ENCODE data around the gene PDCL2.
A peak's percentile ranks its signal among the peaks of the same experiment; 100 is the strongest.

The PDCL2 gene

GRCh38 chr4:55608591-55608990 is 16.5 kb upstream of the PDCL2 start:
- H3K27me3 ChIP-seq (ENCODE audit: insufficient read depth, poor library complexity, severe bottlenecking), result no peaks in the 10 kb centered on the region
- peaks cover 47% of the 10 kb centered on the region for H3K4me1 ChIP-seq (ENCODE audit: insufficient read depth, poor library complexity, severe bottlenecking)
- no peak overlapping the region for H3K4me3 ChIP-seq (ENCODE audit: severe bottlenecking)
- TF ChIP-seq CTCF (IDR thresholded peaks at IDR 0.05; ENCODE audit: poor library complexity, severe bottlenecking), result no peak
- ATAC-seq (ENCODE audit: low read depth) (no peak), DNase-seq (ENCODE audit: low spot score) (no peak)
- no peaks in the 10 kb centered on the region for H3K36me3 ChIP-seq (ENCODE audit: low read depth)
- no peaks in the 10 kb centered on the region for H3K9me3 ChIP-seq (ENCODE audit: severe bottlenecking)
- peak overlapping the region; percentile 87 for H3K27ac ChIP-seq (ENCODE audit: poor library complexity, severe bottlenecking)

GRCh38 chr4:55604996-55605395 is 13.0 kb upstream of the PDCL2 start:
- Histone ChIP-seq H3K27ac (ENCODE audit: poor library complexity, severe bottlenecking) (no peak overlapping the region), H3K36me3 (ENCODE audit: low read depth) (no peaks in the 10 kb centered on the region), H3K9me3 (ENCODE audit: severe bottlenecking) (no peaks in the 10 kb centered on the region), H3K4me1 (ENCODE audit: insufficient read depth, poor library complexity, severe bottlenecking) (peaks cover 18% of the 10 kb centered on the region), H3K27me3 (ENCODE audit: insufficient read depth, poor library complexity, severe bottlenecking) (no peaks in the 10 kb centered on the region), H3K4me3 (ENCODE audit: severe bottlenecking) (no peak overlapping the region)
- no peak for TF ChIP-seq CTCF (IDR thresholded peaks at IDR 0.05; ENCODE audit: poor library complexity, severe bottlenecking)
- ATAC-seq (ENCODE audit: low read depth), result no peak
- no peak for DNase-seq (ENCODE audit: low spot score)

GRCh38 chr4:55600640-55601039 is 8.6 kb upstream of the PDCL2 start:
- no peaks in the 10 kb centered on the region for H3K4me1 ChIP-seq (ENCODE audit: insufficient read depth, poor library complexity, severe bottlenecking)
- no peak overlapping the region for H3K27ac ChIP-seq (ENCODE audit: poor library complexity, severe bottlenecking)
- TF ChIP-seq CTCF (IDR thresholded peaks at IDR 0.05; ENCODE audit: poor library complexity, severe bottlenecking), result no peak
- no peaks in the 10 kb centered on the region for H3K27me3 ChIP-seq (ENCODE audit: insufficient read depth, poor library complexity, severe bottlenecking)
- no peaks in the 10 kb centered on the region for H3K36me3 ChIP-seq (ENCODE audit: low read depth)
- no peaks in the 10 kb centered on the region for H3K9me3 ChIP-seq (ENCODE audit: severe bottlenecking)
- H3K4me3 ChIP-seq (ENCODE audit: severe bottlenecking), result no peak overlapping the region
- no peak for DNase-seq (ENCODE audit: low spot score)
- no peak for ATAC-seq (ENCODE audit: low read depth)

GRCh38 chr4:55598641-55599040 is 6.6 kb upstream of the PDCL2 start:
- Histone ChIP-seq H3K27me3 (ENCODE audit: insufficient read depth, poor library complexity, severe bottlenecking) (no peaks in the 10 kb centered on the region), H3K36me3 (ENCODE audit: low read depth) (no peaks in the 10 kb centered on the region)

More at GRCh38 chr4:55598641-55599040, 6.6 kb upstream of the PDCL2 start:
- DNase-seq (ENCODE audit: low spot score), result no peak
- Histone ChIP-seq H3K27ac (ENCODE audit: poor library complexity, severe bottlenecking) (no peak overlapping the region), H3K4me3 (ENCODE audit: severe bottlenecking) (no peak overlapping the region), H3K4me1 (ENCODE audit: insufficient read depth, poor library complexity, severe bottlenecking) (no peaks in the 10 kb centered on the region), H3K9me3 (ENCODE audit: severe bottlenecking) (no peaks in the 10 kb centered on the region)
- TF ChIP-seq CTCF (IDR thresholded peaks at IDR 0.05; ENCODE audit: poor library complexity, severe bottlenecking), result no peak
- no peak for ATAC-seq (ENCODE audit: low read depth)
